Caco-2 (cell line): ENCODE results near the gene HOXB4. TPM values are rescaled to one million over a fixed set of nuclear protein-coding genes. Genes with fewer than 3 reads are reported as not detected.

Experiments
- BruUV-seq: library from RNA; stranded (reverse); fragments of 400-500 nt; replicated peaks from 2 replicates; lab custom pipeline; 2021; lab: Mats Ljungman, UMichigan
- CTCF ChIA-PET: fragments of 300-600 bp; sonication (Branson Sonifier 250); formaldehyde crosslinking; loops from one replicate; lab custom pipeline; 2022; ENCODE audit warnings: antibody characterized with exemption; lab: Charles Lee
- POLR2A ChIA-PET: fragments of 300-600 bp; sonication (Branson Sonifier 250); formaldehyde crosslinking; loops from one replicate; lab custom pipeline; 2022; ENCODE audit warnings: antibody characterized with exemption; lab: Charles Lee
- DNase-seq, 2 experiments: peaks; one replicate each; pipeline versions ENCODE4 v3.0.0 to v3.0.0-alpha.2; 2020 to 2022
- H3K27me3 ChIP-seq: replicated peaks from 2 replicates; pipeline ENCODE4 v1.6.0; 2011; ENCODE audit warnings: low read length; ENCODE audit not compliant: control insufficient read depth, insufficient read depth
- H3K36me3 ChIP-seq: 2 replicates; pipeline ENCODE4 v1.5.1; 2011; ENCODE audit warnings: low read length; ENCODE audit not compliant: control insufficient read depth, insufficient read depth
- H3K4me1 ChIP-seq: fragments of 250-450 bp; sonication (Bioruptor Pico); 2 replicates; pipeline ENCODE4 v1.5.1; 2020; ENCODE audit warnings: mild to moderate bottlenecking
- H3K4me3 ChIP-seq: 2 replicates; pipeline ENCODE4 v1.5.1; 2011; ENCODE audit warnings: low read depth, mild to moderate bottlenecking, control low read depth, low read length
- H3K9me3 ChIP-seq: fragments of 250-450 bp; sonication (Bioruptor Pico); 2 replicates; pipeline ENCODE4 v1.5.1; 2020; ENCODE audit warnings: mild to moderate bottlenecking, moderate library complexity
- H3K27ac Mint-ChIP-seq: one replicate; pipeline ENCODE4 v1.8.0; 2022; ENCODE audit warnings: mixed read lengths; ENCODE audit not compliant: unreplicated experiment
- H3K27me3 Mint-ChIP-seq: one replicate; pipeline ENCODE4 v1.8.0; 2022; ENCODE audit warnings: mixed read lengths; ENCODE audit not compliant: insufficient read depth, unreplicated experiment
- H3K36me3 Mint-ChIP-seq: one replicate; pipeline ENCODE4 v1.8.0; 2022; ENCODE audit warnings: mild to moderate bottlenecking, mixed read lengths; ENCODE audit not compliant: insufficient read depth, unreplicated experiment
- H3K4me1 Mint-ChIP-seq: one replicate; pipeline ENCODE4 v1.8.0; 2022; ENCODE audit warnings: low read depth, mixed read lengths; ENCODE audit not compliant: unreplicated experiment
- H3K4me3 Mint-ChIP-seq: one replicate; pipeline ENCODE4 v1.8.0; 2022; ENCODE audit warnings: mild to moderate bottlenecking, moderate library complexity, mixed read lengths; ENCODE audit not compliant: unreplicated experiment
- H3K9me3 Mint-ChIP-seq: one replicate; pipeline ENCODE4 v1.8.0; 2022; ENCODE audit warnings: mixed read lengths; ENCODE audit not compliant: unreplicated experiment
- intact Hi-C: fragments of 100-400 bp; cut with micrococcal nuclease; formaldehyde crosslinking; loops from one replicate; pipeline ENCODE4 v1.10.0; 2022; ENCODE audit not compliant: unreplicated experiment
- total RNA-seq: library from RNA; stranded (reverse); gene quantifications from 2 replicates; pipeline ENCODE4 v1.2.3, GENCODE V29; 2022
- TF ChIP-seq, protein P1 (sequence below), 2 experiments: fragments of 200-600 bp in 1 of 2; IDR thresholded peaks; 1 replicate in 1 of 2; 2 replicates in 1 of 2; pipeline versions ENCODE4 v1.5.1 to v1.8.0; 2011 to 2022; ENCODE audit warnings: antibody characterized with exemption in 1 of 2, control low read depth in 1 of 2, inconsistent platforms in 1 of 2, low read depth in 1 of 2, low read length in 1 of 2, mild to moderate bottlenecking in 1 of 2, moderate library complexity in 1 of 2; ENCODE audit not compliant: insufficient read depth in 1 of 2, severe bottlenecking in 1 of 2, unreplicated experiment in 1 of 2

Gene HOXB4
- total RNA-seq, 1 experiment from 2014 or later = 3.4 TPM

DNA sequence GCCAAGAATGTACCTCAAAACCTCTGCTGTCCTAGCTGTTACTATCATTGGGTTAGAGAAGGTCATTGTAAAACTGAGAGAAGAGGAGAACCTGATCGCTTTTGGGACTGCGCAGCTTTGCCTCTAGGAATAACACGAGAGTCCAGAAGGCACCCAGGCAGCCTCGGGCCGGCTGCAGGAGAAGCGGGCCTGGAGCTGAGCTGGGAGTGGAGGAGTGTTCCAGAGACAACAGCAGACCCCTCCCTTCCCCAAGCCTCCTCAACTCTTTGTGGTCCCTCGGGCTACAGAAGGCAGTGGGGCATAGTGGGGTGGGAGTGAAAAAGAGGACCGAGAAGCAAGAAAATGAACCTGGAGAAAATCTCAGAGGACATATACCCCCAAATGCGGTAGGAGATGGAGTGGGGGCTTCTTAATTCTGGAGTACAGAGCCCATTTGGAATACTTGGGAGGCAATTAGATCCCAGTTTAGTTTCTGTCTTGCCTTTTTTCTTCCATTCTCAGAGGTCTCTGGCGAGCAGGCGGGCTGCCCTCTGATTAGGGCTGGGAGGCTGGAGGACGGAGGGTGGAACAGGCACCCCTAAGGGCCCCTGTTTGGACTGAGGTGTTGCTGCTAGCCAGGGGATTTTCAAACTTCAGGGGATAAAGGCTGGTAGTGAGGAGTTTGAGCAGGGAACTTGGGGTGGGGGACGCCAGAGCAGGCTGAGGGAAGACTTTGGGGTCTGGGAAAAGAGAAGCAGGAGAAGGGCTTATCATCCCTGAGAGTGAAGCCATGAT lies 19.9 kb downstream of the HOXB4 start:
- intact Hi-C loops = no loop called here
- CTCF ChIA-PET = no interaction called here
- Mint-ChIP-seq H3K36me3 (no peaks in the 10 kb centered on the region), H3K4me1 (peaks cover 7% of the 10 kb centered on the region), H3K4me3 (no peak overlapping the region), H3K27me3 (no peaks in the 10 kb centered on the region), H3K27ac (no peak overlapping the region), H3K9me3 (no peaks in the 10 kb centered on the region)
- TF ChIP-seq, protein P1, sequence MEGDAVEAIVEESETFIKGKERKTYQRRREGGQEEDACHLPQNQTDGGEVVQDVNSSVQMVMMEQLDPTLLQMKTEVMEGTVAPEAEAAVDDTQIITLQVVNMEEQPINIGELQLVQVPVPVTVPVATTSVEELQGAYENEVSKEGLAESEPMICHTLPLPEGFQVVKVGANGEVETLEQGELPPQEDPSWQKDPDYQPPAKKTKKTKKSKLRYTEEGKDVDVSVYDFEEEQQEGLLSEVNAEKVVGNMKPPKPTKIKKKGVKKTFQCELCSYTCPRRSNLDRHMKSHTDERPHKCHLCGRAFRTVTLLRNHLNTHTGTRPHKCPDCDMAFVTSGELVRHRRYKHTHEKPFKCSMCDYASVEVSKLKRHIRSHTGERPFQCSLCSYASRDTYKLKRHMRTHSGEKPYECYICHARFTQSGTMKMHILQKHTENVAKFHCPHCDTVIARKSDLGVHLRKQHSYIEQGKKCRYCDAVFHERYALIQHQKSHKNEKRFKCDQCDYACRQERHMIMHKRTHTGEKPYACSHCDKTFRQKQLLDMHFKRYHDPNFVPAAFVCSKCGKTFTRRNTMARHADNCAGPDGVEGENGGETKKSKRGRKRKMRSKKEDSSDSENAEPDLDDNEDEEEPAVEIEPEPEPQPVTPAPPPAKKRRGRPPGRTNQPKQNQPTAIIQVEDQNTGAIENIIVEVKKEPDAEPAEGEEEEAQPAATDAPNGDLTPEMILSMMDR (IDR thresholded peaks at IDR 0.05; ENCODE audit: insufficient read depth in 1 of 2, low read depth in 1 of 2, low read length in 1 of 2, severe bottlenecking in 1 of 2, unreplicated experiment in 1 of 2) = no peak
- Histone ChIP-seq H3K9me3 (no peaks in the 10 kb centered on the region), H3K36me3 (no peaks in the 10 kb centered on the region), H3K27me3 (no peaks in the 10 kb centered on the region; the same call in 1 of the 2 replicates), H3K4me3 (no peak overlapping the region), H3K4me1 (peaks cover 9% of the 10 kb centered on the region)
- POLR2A ChIA-PET = no interaction called here
- no peak for DNase-seq
- BruUV-seq = no TSS peak

DNA sequence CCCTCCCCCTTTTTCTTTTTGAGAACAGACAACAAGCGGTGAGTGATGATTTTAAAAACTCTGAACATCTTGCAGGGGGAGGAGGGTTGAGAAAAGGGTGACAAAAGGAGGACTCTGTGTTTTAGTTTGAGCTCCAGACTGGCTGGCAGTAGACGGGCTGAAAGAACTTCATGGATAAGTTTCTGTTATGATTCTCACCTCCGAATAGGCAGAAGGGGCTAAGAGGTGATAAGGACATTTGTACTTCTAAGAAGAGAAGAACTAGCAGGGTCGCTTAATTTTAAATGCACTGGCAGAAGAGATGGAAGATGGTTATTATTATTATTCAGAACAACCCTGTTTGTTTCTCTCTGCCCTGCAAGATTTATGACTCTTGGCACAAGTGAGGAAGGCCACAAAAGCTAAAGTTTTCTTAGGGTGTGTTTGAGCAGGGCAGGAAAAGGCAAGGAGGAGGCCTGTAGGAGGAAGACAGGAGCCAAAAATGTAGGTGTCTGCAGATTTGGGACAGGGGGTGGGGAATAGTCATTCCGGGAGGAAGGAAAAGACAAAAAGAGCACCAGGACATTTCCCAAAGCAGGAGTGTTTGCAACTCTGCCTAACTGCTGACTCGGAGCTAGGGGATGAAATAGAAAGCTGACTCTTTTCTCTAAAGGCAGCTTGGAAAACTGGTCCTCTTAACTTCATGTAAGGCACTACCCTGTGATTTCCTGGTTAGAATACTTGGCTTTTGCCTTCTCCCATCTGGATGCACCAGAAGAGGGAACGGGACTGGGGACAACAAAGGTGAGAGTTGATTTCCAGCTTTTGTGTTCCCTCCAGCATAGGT lies 21.4 kb downstream of the HOXB4 start:
- H3K4me1 ChIP-seq = peaks cover 9% of the 10 kb centered on the region
- no peak overlapping the region for H3K4me3 Mint-ChIP-seq
- H3K36me3 Mint-ChIP-seq = no peaks in the 10 kb centered on the region
- TF ChIP-seq, protein P1 (IDR thresholded peaks at IDR 0.05; ENCODE audit: insufficient read depth in 1 of 2, low read depth in 1 of 2, low read length in 1 of 2, severe bottlenecking in 1 of 2, unreplicated experiment in 1 of 2) = no peak
- intact Hi-C loops = no loop called here
- no peaks in the 10 kb centered on the region for H3K9me3 ChIP-seq
- no peak overlapping the region for H3K27ac Mint-ChIP-seq
- H3K4me3 ChIP-seq = no peak overlapping the region
- ChIA-PET CTCF (interaction anchor here (0.6 to 1.0 kb wide), 2 partner anchors 9 to 39 kb away, joined by 4 to 5 read pairs; no protein-coding TSS in a partner anchor), POLR2A (interaction anchor here (0.6 kb wide), 1 partner anchor 725 kb away, joined by 3 read pairs; the partner anchor contains the start of gene LRRC46)
- no peaks in the 10 kb centered on the region for H3K27me3 Mint-ChIP-seq
- no peaks in the 10 kb centered on the region for H3K9me3 Mint-ChIP-seq
- no peak for DNase-seq
- no peaks in the 10 kb centered on the region for H3K36me3 ChIP-seq
- peaks cover 7% of the 10 kb centered on the region for H3K4me1 Mint-ChIP-seq
- H3K27me3 ChIP-seq = no peaks in the 10 kb centered on the region; the same call in 1 of the 2 replicates
- no TSS peak for BruUV-seq

DNA sequence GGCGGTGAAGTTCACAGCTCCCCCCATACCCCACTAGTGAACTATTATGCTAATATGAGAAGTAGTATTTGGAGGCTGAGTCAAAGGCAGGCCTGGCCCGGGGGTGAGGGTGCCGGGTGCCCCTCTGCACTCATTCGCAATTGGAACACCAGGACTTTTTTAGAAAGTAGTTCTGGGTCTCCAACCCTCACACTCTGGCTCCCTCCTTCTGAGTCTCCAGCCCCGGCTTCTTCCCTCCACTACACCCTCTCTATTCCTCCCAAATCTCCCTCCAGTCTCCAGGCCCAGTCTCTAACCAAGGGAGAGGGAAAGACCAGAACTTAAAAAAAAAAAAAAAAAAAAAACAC lies 21.9 kb downstream of the HOXB4 start:
- Histone ChIP-seq H3K36me3 (no peaks in the 10 kb centered on the region), H3K27me3 (no peaks in the 10 kb centered on the region; the same call in 1 of the 2 replicates), H3K9me3 (no peaks in the 10 kb centered on the region), H3K4me1 (peaks cover 9% of the 10 kb centered on the region), H3K4me3 (no peak overlapping the region)
- Mint-ChIP-seq H3K27ac (no peak overlapping the region), H3K27me3 (no peaks in the 10 kb centered on the region), H3K36me3 (no peaks in the 10 kb centered on the region), H3K4me3 (peak overlapping the region; percentile 49), H3K9me3 (no peaks in the 10 kb centered on the region), H3K4me1 (peaks cover 7% of the 10 kb centered on the region)
- intact Hi-C loops = no loop called here
- TF ChIP-seq, protein P1 (IDR thresholded peaks at IDR 0.05; ENCODE audit: insufficient read depth in 1 of 2, low read depth in 1 of 2, low read length in 1 of 2, severe bottlenecking in 1 of 2, unreplicated experiment in 1 of 2) = no peak
- ChIA-PET POLR2A (interaction anchor here (0.6 kb wide), 1 partner anchor 724 kb away, joined by 3 read pairs; the partner anchor contains the start of gene LRRC46), CTCF (interaction anchor here (0.6 to 1.8 kb wide), 5 partner anchors 9 to 341 kb away, joined by 3 to 6 read pairs (median 5); no protein-coding TSS in a partner anchor)
- no TSS peak for BruUV-seq
- DNase-seq = no peak
